Measurements from ENCODE around the gene SLC45A3. TPM values are rescaled to one million over a fixed set of nuclear protein-coding genes. Genes with fewer than 3 reads are reported as not detected.
A peak's percentile ranks its signal among the peaks of the same experiment; 100 is the strongest.
"Not testable (repeated sequence)": the region's sequence is repeated elsewhere in the genome, so short reads cannot be mapped to it uniquely, and the experiment has no call there.

Gene SLC45A3, protein sequence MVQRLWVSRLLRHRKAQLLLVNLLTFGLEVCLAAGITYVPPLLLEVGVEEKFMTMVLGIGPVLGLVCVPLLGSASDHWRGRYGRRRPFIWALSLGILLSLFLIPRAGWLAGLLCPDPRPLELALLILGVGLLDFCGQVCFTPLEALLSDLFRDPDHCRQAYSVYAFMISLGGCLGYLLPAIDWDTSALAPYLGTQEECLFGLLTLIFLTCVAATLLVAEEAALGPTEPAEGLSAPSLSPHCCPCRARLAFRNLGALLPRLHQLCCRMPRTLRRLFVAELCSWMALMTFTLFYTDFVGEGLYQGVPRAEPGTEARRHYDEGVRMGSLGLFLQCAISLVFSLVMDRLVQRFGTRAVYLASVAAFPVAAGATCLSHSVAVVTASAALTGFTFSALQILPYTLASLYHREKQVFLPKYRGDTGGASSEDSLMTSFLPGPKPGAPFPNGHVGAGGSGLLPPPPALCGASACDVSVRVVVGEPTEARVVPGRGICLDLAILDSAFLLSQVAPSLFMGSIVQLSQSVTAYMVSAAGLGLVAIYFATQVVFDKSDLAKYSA
- total RNA-seq: 5.6 and 5.9 TPM in 2 replicates

DNA sequence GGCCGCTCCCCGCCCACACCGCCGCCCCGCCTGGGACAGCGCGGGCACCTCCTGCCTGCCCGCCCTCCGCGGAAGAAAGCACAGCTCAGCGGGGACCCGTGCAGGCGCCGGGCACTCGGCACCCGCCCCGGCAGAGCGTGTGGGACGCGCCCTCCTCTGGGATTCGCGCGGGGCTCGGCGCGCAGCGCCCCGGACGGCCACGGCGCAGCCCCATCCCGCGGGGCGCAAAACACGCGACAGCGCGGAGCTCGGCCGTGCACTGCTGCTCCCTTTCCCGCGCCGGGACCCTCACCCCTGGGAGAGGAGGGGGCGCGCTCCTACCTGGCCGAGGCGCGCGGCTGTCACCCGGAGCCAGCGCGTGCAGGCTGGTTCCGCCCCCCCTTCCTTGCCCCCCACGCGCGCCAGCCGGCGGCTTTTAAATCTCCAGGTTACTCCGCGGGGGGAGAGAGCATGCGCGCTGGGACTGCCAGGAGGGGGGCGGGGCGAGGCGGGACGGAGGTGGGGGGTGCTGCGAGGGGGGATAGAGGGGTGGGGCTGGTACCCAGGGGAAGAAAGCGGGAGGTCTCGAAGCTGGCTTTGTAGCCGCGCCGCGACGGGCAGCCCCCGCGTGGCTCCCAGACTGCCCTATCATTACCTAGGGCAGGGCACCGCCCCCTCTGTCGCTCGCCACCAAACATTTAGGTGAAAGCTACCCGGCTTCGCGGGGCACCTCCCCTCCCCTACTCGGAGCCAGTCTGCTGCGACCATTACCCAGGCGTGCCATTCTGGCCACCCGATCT lies at the start of gene SLC45A3:
Gene SLC45A3 (minus strand): TSS at position 437 of the 779 bp plus-strand sequence. CDS start 15,853 bp downstream, outside the sequence.
- no peak for DNase-seq (ENCODE audit: low read depth)

- DNase-seq (ENCODE audit: low read depth): peak; percentile 61
These were observed 46.4 kb upstream of the SLC45A3 start for GRCh38 chr1:205726619-205727125.

DNA sequence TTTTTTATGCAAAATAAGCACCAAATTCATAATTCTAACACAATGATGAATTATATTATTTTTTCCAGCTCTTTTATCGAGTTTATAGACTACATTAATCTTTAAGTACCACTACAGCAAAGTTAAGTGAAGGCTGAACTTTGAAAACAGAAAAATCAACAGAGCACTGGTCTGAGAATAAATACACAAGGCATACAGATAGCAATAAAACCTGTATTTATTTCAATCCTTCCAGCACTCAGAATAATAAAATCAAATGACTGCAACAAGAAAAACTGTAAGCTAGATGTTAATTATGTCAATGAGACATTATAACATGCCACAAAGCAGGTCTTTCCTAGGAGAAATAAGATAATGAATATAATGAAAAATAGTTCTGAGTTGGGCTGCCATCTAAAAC lies 45.2 kb upstream of the SLC45A3 start:
- DNase-seq (ENCODE audit: low read depth): no peak

- DNase-seq (ENCODE audit: low read depth): not testable (repeated sequence)
These were observed 40.4 kb upstream of the SLC45A3 start for GRCh38 chr1:205720740-205721139.

DNA sequence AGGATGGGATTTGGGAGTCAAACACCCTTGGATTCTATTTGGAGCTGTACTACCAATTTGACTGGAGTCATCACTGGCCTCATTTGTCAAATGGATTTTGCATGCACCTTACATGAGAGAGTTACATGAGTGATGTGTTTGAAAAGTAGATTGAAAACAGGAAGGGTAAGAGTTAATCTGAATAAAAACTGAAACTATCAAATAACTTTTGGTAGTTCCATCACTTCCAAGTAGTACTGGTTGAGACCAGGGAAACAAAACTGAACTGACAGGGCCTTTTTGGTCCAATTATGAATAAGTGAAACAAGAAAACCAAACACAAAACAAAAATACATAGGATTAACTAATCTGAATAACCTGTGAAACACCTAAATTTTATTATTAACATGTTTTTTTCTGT lies 39.5 kb upstream of the SLC45A3 start:
- no peak for DNase-seq (ENCODE audit: low read depth)

- no peak for DNase-seq (ENCODE audit: low read depth)
These were observed 38.7 kb upstream of the SLC45A3 start for GRCh38 chr1:205719015-205719414.

DNA sequence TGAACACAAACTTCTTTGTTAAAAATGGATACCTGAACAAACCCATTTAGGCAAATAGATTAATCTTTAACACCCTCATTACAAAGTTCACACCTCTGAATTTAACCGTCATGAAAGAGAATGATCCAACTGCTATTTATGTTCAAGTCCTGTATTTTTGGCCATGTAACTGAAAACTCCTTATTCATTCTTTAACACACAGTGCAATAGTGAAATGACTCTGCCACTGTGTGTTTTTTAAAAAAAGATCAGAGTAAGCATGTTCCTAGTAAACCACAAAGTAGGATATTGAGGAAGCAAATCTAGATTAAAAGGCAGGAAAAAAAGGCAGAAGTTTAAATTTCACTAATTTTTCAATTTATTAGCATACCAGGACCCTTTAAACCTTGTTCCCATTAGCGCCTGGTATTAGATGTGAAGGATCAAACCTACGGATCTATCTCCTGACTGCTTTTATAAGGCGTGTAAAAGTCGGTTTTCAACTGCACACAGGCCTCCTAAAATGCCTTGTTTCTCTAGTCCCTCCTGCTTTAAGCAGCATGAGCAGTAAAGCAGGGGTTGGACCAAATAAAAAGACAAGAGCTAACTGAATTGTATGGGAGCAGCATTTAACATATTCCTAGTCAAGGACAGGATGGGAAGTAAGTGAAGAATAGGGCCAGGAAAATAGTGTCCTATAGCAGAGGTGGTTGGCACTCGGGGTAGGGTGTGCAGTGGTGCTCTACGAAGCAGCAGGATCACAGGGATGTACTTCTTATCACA lies 36.2 kb upstream of the SLC45A3 start:
- DNase-seq (ENCODE audit: low read depth): no peak

GRCh38 chr1:205715628-205716027 lies 35.3 kb upstream of the SLC45A3 start:
- DNase-seq (ENCODE audit: low read depth): no peak

DNA sequence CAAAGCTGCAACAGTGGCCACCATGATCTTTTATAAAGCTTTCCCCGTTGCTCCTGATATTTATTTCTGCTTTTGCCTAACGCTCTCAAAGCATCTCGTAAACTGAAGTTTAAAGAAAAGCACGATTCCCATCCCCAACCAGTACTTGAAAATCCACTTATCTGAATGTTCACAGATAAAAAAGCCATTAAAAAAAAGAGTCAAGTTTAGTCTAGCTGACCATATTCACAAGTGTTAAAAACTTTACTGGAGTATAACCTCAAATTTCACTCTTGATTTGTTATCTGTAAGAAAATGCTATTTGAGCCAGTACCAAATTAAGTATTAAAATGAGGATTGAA lies 34.6 kb upstream of the SLC45A3 start:
- no peak for DNase-seq (ENCODE audit: low read depth)

GRCh38 chr1:205714190-205714905 lies 34.0 kb upstream of the SLC45A3 start:
- peak; percentile 30 for DNase-seq (ENCODE audit: low read depth)

- peak; percentile 78 for DNase-seq (ENCODE audit: low read depth)
These were observed 31.1 kb upstream of the SLC45A3 start for GRCh38 chr1:205711105-205712048.

DNA sequence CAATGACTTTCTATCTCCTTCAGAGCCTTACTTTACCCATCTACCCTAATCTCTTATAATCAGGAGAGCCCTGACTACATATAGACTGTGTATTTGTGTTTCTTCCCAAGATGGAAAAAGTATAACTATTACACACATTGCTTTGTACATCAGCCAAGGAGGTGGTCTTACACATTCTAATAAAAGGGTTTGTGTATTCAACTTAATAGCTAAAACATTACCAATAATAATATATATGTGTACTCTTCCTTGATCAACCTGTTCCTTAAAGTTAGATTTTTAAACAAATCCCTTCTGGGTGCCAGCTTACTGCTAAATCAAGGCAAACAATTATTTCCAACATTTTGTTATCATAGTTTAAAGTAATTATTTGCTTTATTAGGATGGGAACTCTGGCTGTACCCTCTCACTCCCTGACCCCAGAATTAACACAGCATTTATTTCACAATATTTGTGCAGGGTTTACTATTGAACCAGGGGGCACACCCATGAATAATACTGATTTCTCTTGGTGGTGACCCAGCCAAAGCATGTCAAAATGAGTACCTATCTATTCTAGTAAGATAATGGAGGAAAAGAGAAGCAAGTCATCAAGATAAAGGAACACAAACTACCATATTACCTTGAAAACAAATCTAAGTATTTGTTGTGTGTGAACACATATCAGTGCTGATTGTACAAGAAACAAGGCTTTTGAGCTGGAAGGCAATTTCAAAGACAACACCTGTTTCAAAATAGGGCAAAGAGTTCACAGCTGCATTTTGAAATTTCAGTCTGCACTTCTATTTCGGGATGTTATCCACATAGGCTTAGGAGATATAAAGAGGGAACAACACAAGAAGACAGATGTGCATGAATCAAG lies 30.1 kb upstream of the SLC45A3 start:
- DNase-seq (ENCODE audit: low read depth): no peak

- DNase-seq (ENCODE audit: low read depth): no peak
These were observed 29.3 kb upstream of the SLC45A3 start for GRCh38 chr1:205709640-205710039.

DNA sequence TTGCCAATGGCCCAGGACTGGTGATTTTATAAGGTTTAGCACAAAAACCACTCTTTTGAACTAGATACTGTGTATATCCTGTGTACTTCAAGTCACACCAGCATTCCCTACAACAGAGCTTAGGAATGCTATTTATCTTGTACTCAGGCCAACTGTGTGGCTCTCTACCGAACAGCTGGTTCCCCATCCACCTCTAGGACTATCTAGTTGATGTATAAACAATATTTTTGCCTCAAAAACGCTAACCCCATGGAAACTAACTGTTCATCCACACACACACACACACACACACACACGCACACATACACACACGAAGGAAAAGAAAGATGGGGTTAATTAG lies 28.7 kb upstream of the SLC45A3 start:
- DNase-seq (ENCODE audit: low read depth): peak; percentile 48

DNA sequence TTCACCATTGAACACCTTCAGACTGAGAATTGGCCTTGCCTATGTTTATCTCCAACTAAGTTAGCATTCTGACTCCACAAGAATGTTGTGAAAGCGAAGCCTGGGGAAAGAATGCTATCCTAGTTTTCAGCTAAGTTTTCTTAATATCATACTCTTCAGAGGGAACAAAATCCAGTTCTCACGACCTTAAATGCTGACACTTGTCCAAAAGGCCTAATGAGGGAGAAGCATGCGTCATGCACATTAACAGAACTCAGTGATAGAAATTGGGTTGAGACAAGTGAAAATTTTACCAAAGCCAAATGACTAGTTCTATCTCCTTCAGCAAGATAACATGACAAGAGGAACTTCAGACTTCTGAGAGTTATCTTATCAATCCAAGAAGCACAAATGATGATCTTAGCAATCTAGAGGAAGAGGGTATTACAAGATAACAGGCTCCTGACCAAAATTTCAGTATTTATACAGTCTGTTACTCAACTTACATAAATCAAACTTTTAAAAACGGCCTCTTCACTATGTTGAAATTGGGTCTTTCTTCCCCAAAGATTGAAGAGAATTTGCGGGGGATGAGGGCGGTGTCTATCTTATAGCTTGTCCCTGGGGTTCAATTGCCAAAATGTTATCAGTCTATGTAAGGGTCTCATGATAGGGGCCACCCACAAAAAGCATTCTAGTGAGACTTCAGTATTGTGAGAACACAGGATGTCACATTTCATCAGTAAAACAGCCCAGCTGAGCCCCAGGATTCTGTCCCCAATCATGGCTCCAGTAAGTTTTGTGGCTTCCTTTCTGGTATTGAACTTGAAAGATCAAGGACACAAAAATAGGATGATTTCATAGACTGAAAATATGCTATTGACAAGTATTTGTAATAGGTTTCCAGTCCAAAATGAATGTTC lies 26.5 kb upstream of the SLC45A3 start:
- DNase-seq (ENCODE audit: low read depth): peak; percentile 26

GRCh38 chr1:205704903-205705302 lies 24.6 kb upstream of the SLC45A3 start:
- DNase-seq (ENCODE audit: low read depth): no peak

GRCh38 chr1:205703072-205703471 lies 22.8 kb upstream of the SLC45A3 start:
- DNase-seq (ENCODE audit: low read depth): no peak

DNA sequence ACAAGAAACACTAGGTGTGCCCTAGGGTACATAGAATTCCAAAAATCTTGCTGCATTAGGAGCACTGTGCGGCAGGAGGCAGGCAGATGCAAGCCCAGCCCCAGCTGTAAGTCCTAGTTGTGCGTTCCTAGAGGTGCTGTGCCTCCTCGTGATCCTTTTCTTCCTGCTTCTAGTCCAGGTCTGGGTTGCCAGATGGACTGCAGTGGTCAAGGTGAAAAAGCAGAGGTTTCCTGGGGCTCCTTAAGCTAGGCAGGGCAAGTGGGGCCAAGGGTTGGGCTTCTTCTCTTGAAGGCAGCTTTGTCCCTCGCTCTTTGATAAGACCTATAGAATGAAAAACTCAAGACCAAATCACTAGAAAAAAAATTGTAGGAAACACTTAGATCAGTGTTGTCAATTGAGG lies 21.6 kb upstream of the SLC45A3 start:
- no peak for DNase-seq (ENCODE audit: low read depth)
